Measurements from ENCODE around the gene ARL17B.
"Not testable (repeated sequence)": the region's sequence is repeated elsewhere in the genome, so short reads cannot be mapped to it uniquely, and the experiment has no call there.

The ARL17B gene

GRCh38 chr17:46372236-46373229, 11.0 kb upstream of the ARL17B start:
- not testable (repeated sequence) for H3K4me2 ChIP-seq; H4K20me1 ChIP-seq (ENCODE audit: insufficient read depth)

GRCh38 chr17:46367520-46367919, 6.0 kb upstream of the ARL17B start:
- not testable (repeated sequence) for H2AFZ ChIP-seq (ENCODE audit: low read depth)

More at GRCh38 chr17:46372236-46373229, 11.0 kb upstream of the ARL17B start:
- not testable (repeated sequence) for H3K27me3 ChIP-seq (ENCODE audit: insufficient read depth, low read depth); H2AFZ ChIP-seq (ENCODE audit: low read depth); H3K36me3 ChIP-seq (ENCODE audit: insufficient read depth); H3K79me2 ChIP-seq (ENCODE audit: insufficient read depth, low read depth); H3K9ac ChIP-seq; H3K27ac ChIP-seq; H3K4me1 ChIP-seq (ENCODE audit: low read depth, poor library complexity, severe bottlenecking); H3K4me3 ChIP-seq (IDR thresholded peaks at IDR 0.05; ENCODE audit: insufficient read depth, low read depth, low read length)

GRCh38 chr17:46361145-46361735, 326 bp downstream of the ARL17B start:
- H3K79me2 ChIP-seq (ENCODE audit: insufficient read depth, low read depth); H3K27me3 ChIP-seq (ENCODE audit: insufficient read depth, low read depth); H3K4me2 ChIP-seq; H3K4me1 ChIP-seq (ENCODE audit: low read depth, poor library complexity, severe bottlenecking); H3K9ac ChIP-seq; H3K4me3 ChIP-seq (IDR thresholded peaks at IDR 0.05; ENCODE audit: insufficient read depth, low read depth, low read length); H3K36me3 ChIP-seq (ENCODE audit: insufficient read depth); H4K20me1 ChIP-seq (ENCODE audit: insufficient read depth); H3K27ac ChIP-seq; H2AFZ ChIP-seq (ENCODE audit: low read depth): not testable (repeated sequence)

More at GRCh38 chr17:46367520-46367919, 6.0 kb upstream of the ARL17B start:
- H3K27me3 ChIP-seq (ENCODE audit: insufficient read depth, low read depth); H4K20me1 ChIP-seq (ENCODE audit: insufficient read depth); H3K79me2 ChIP-seq (ENCODE audit: insufficient read depth, low read depth); H3K9ac ChIP-seq; H3K4me2 ChIP-seq; H3K4me3 ChIP-seq (IDR thresholded peaks at IDR 0.05; ENCODE audit: insufficient read depth, low read depth, low read length); H3K36me3 ChIP-seq (ENCODE audit: insufficient read depth); H3K4me1 ChIP-seq (ENCODE audit: low read depth, poor library complexity, severe bottlenecking); H3K27ac ChIP-seq: not testable (repeated sequence)

GRCh38 chr17:46353856-46354255, 7.7 kb downstream of the ARL17B start:
- H3K27ac ChIP-seq; H3K36me3 ChIP-seq (ENCODE audit: insufficient read depth); H4K20me1 ChIP-seq (ENCODE audit: insufficient read depth); H3K4me2 ChIP-seq; H3K4me1 ChIP-seq (ENCODE audit: low read depth, poor library complexity, severe bottlenecking); H3K27me3 ChIP-seq (ENCODE audit: insufficient read depth, low read depth); H3K9ac ChIP-seq; H2AFZ ChIP-seq (ENCODE audit: low read depth); H3K4me3 ChIP-seq (IDR thresholded peaks at IDR 0.05; ENCODE audit: insufficient read depth, low read depth, low read length); H3K79me2 ChIP-seq (ENCODE audit: insufficient read depth, low read depth): not testable (repeated sequence)

- not testable (repeated sequence) for H3K36me3 ChIP-seq (ENCODE audit: insufficient read depth); H3K79me2 ChIP-seq (ENCODE audit: insufficient read depth, low read depth); H3K27me3 ChIP-seq (ENCODE audit: insufficient read depth, low read depth); H4K20me1 ChIP-seq (ENCODE audit: insufficient read depth); H3K9ac ChIP-seq; H3K4me3 ChIP-seq (IDR thresholded peaks at IDR 0.05; ENCODE audit: insufficient read depth, low read depth, low read length); H3K27ac ChIP-seq; H3K4me2 ChIP-seq; H3K4me1 ChIP-seq (ENCODE audit: low read depth, poor library complexity, severe bottlenecking); H2AFZ ChIP-seq (ENCODE audit: low read depth)
Observed at GRCh38 chr17:46349060-46349459, 12.5 kb downstream of the ARL17B start.

- not testable (repeated sequence) for H3K27ac ChIP-seq; H3K4me1 ChIP-seq (ENCODE audit: low read depth, poor library complexity, severe bottlenecking); H3K4me2 ChIP-seq; H3K4me3 ChIP-seq (IDR thresholded peaks at IDR 0.05; ENCODE audit: insufficient read depth, low read depth, low read length); H3K36me3 ChIP-seq (ENCODE audit: insufficient read depth); H3K27me3 ChIP-seq (ENCODE audit: insufficient read depth, low read depth); H3K79me2 ChIP-seq (ENCODE audit: insufficient read depth, low read depth); H2AFZ ChIP-seq (ENCODE audit: low read depth); H3K9ac ChIP-seq; H4K20me1 ChIP-seq (ENCODE audit: insufficient read depth)
Observed at GRCh38 chr17:46348345-46348744, 13.2 kb downstream of the ARL17B start.

GRCh38 chr17:46342131-46342530, 19.4 kb downstream of the ARL17B start:
- not testable (repeated sequence) for H2AFZ ChIP-seq (ENCODE audit: low read depth); H4K20me1 ChIP-seq (ENCODE audit: insufficient read depth); H3K27ac ChIP-seq; H3K4me1 ChIP-seq (ENCODE audit: low read depth, poor library complexity, severe bottlenecking); H3K36me3 ChIP-seq (ENCODE audit: insufficient read depth); H3K79me2 ChIP-seq (ENCODE audit: insufficient read depth, low read depth); H3K4me2 ChIP-seq; H3K9ac ChIP-seq; H3K27me3 ChIP-seq (ENCODE audit: insufficient read depth, low read depth); H3K4me3 ChIP-seq (IDR thresholded peaks at IDR 0.05; ENCODE audit: insufficient read depth, low read depth, low read length)

GRCh38 chr17:46341220-46341619, 20.3 kb downstream of the ARL17B start:
- not testable (repeated sequence) for H4K20me1 ChIP-seq (ENCODE audit: insufficient read depth); H2AFZ ChIP-seq (ENCODE audit: low read depth); H3K27ac ChIP-seq; H3K9ac ChIP-seq; H3K27me3 ChIP-seq (ENCODE audit: insufficient read depth, low read depth); H3K4me1 ChIP-seq (ENCODE audit: low read depth, poor library complexity, severe bottlenecking); H3K4me3 ChIP-seq (IDR thresholded peaks at IDR 0.05; ENCODE audit: insufficient read depth, low read depth, low read length); H3K79me2 ChIP-seq (ENCODE audit: insufficient read depth, low read depth); H3K4me2 ChIP-seq; H3K36me3 ChIP-seq (ENCODE audit: insufficient read depth)

- not testable (repeated sequence) for H3K4me2 ChIP-seq; H4K20me1 ChIP-seq (ENCODE audit: insufficient read depth); H3K79me2 ChIP-seq (ENCODE audit: insufficient read depth, low read depth); H3K27ac ChIP-seq; H3K36me3 ChIP-seq (ENCODE audit: insufficient read depth); H2AFZ ChIP-seq (ENCODE audit: low read depth); H3K9ac ChIP-seq; H3K4me3 ChIP-seq (IDR thresholded peaks at IDR 0.05; ENCODE audit: insufficient read depth, low read depth, low read length); H3K27me3 ChIP-seq (ENCODE audit: insufficient read depth, low read depth)
- H3K4me1 ChIP-seq (ENCODE audit: low read depth, poor library complexity, severe bottlenecking) = peaks cover 12% of the 10 kb centered on the region
Observed at GRCh38 chr17:46294831-46295230, 66.7 kb downstream of the ARL17B start, which contains the start of gene LRRC37A. TSS of gene LRRC37A (plus strand) at chr17:46295131. CDS start at chr17:46295134, 3 bp downstream.

- H3K4me3 ChIP-seq (IDR thresholded peaks at IDR 0.05; ENCODE audit: insufficient read depth, low read depth, low read length); H3K27me3 ChIP-seq (ENCODE audit: insufficient read depth, low read depth); H3K36me3 ChIP-seq (ENCODE audit: insufficient read depth); H4K20me1 ChIP-seq (ENCODE audit: insufficient read depth); H3K27ac ChIP-seq; H3K79me2 ChIP-seq (ENCODE audit: insufficient read depth, low read depth); H3K4me2 ChIP-seq; H2AFZ ChIP-seq (ENCODE audit: low read depth); H3K9ac ChIP-seq: not testable (repeated sequence)
- peaks cover 12% of the 10 kb centered on the region for H3K4me1 ChIP-seq (ENCODE audit: low read depth, poor library complexity, severe bottlenecking)
Observed at GRCh38 chr17:46291618-46292017, 69.9 kb downstream of the ARL17B start.
